ENCODE data around the gene CCDC88A. TPM values are rescaled to one million over a fixed set of nuclear protein-coding genes. Genes with fewer than 3 reads are reported as not detected.

Gene CCDC88A
- total RNA-seq, 1 donor from 2014 or later, result 66.7 TPM

GRCh38 chr2:55351672-55352071, 68.0 kb downstream of the CCDC88A start:
- Histone ChIP-seq H3K27me3 (ENCODE audit: insufficient read depth, low read length) (no peaks in the 10 kb centered on the region), H3K36me3 (ENCODE audit: insufficient read depth, low read length) (peaks cover 15% of the 10 kb centered on the region), H3K79me2 (ENCODE audit: insufficient read depth, low read length) (no peaks in the 10 kb centered on the region), H4K20me1 (ENCODE audit: insufficient read depth, low read length) (no peaks in the 10 kb centered on the region), H3K4me1 (ENCODE audit: insufficient read depth, low read length) (no peaks in the 10 kb centered on the region), H3K9me3 (ENCODE audit: insufficient read depth, low read depth, low read length) (peaks cover 3% of the 10 kb centered on the region), H3K9ac (ENCODE audit: low read length) (no peak overlapping the region), H3K4me3 (ENCODE audit: insufficient read depth, low read depth, low read length) (no peak overlapping the region), H3K4me2 (ENCODE audit: low read length) (no peak overlapping the region), H2AFZ (ENCODE audit: low read depth, low read length) (no peak overlapping the region), H3K27ac (ENCODE audit: low read depth, low read length) (no peak overlapping the region)
- Mint-ChIP-seq H3K4me1 (ENCODE audit: low read depth, unreplicated experiment) (no peaks in the 10 kb centered on the region), H3K9me3 (ENCODE audit: unreplicated experiment) (peaks cover 5% of the 10 kb centered on the region), H3K4me3 (ENCODE audit: unreplicated experiment) (no peak overlapping the region), H3K27me3 (ENCODE audit: low read depth, unreplicated experiment) (no peaks in the 10 kb centered on the region), H3K36me3 (ENCODE audit: low read depth, unreplicated experiment) (peaks cover 15% of the 10 kb centered on the region), H3K27ac (ENCODE audit: unreplicated experiment) (no peak overlapping the region)
- FAIRE-seq (no peak), DNase-seq (ENCODE audit: low read depth) (no peak)
- TF ChIP-seq EZH2 (IDR thresholded peaks at IDR 0.05; ENCODE audit: insufficient read depth, low read length), result no peak
- no peak for TF ChIP-seq CTCF (IDR thresholded peaks at IDR 0.05; ENCODE audit: insufficient read depth, low read depth, low read length)

- Histone ChIP-seq H3K4me1 (ENCODE audit: insufficient read depth, low read length) (no peaks in the 10 kb centered on the region), H3K27ac (ENCODE audit: low read depth, low read length) (no peak overlapping the region), H3K79me2 (ENCODE audit: insufficient read depth, low read length) (no peaks in the 10 kb centered on the region), H3K9me3 (ENCODE audit: insufficient read depth, low read depth, low read length) (no peaks in the 10 kb centered on the region), H3K4me3 (ENCODE audit: insufficient read depth, low read depth, low read length) (no peak overlapping the region), H2AFZ (ENCODE audit: low read depth, low read length) (no peak overlapping the region), H3K27me3 (ENCODE audit: insufficient read depth, low read length) (no peaks in the 10 kb centered on the region), H4K20me1 (ENCODE audit: insufficient read depth, low read length) (no peaks in the 10 kb centered on the region), H3K9ac (ENCODE audit: low read length) (no peak overlapping the region), H3K36me3 (ENCODE audit: insufficient read depth, low read length) (peaks cover 4% of the 10 kb centered on the region), H3K4me2 (ENCODE audit: low read length) (no peak overlapping the region)
- Mint-ChIP-seq H3K9me3 (ENCODE audit: unreplicated experiment) (no peaks in the 10 kb centered on the region), H3K4me3 (ENCODE audit: unreplicated experiment) (no peak overlapping the region), H3K27me3 (ENCODE audit: low read depth, unreplicated experiment) (no peaks in the 10 kb centered on the region), H3K36me3 (ENCODE audit: low read depth, unreplicated experiment) (peaks cover 8% of the 10 kb centered on the region), H3K27ac (ENCODE audit: unreplicated experiment) (no peak overlapping the region), H3K4me1 (ENCODE audit: low read depth, unreplicated experiment) (no peaks in the 10 kb centered on the region)
- TF ChIP-seq CTCF (IDR thresholded peaks at IDR 0.05; ENCODE audit: insufficient read depth, low read depth, low read length), result no peak
- TF ChIP-seq EZH2 (IDR thresholded peaks at IDR 0.05; ENCODE audit: insufficient read depth, low read length), result no peak
- no peak for DNase-seq (ENCODE audit: low read depth)
- FAIRE-seq, result no peak
Observed at GRCh38 chr2:55345064-55345463, 74.6 kb downstream of the CCDC88A start.

GRCh38 chr2:55338268-55338667, 81.4 kb downstream of the CCDC88A start:
- FAIRE-seq (no peak), DNase-seq (ENCODE audit: low read depth) (peak; percentile 10)
- H3K4me1 ChIP-seq (ENCODE audit: insufficient read depth, low read length), result no peaks in the 10 kb centered on the region
- no peaks in the 10 kb centered on the region for H3K79me2 ChIP-seq (ENCODE audit: insufficient read depth, low read length)
- H2AFZ ChIP-seq (ENCODE audit: low read depth, low read length), result no peak overlapping the region
- Mint-ChIP-seq H3K36me3 (ENCODE audit: low read depth, unreplicated experiment) (peaks cover 2% of the 10 kb centered on the region), H3K9me3 (ENCODE audit: unreplicated experiment) (no peaks in the 10 kb centered on the region), H3K4me3 (ENCODE audit: unreplicated experiment) (no peak overlapping the region), H3K27ac (ENCODE audit: unreplicated experiment) (no peak overlapping the region), H3K27me3 (ENCODE audit: low read depth, unreplicated experiment) (no peaks in the 10 kb centered on the region), H3K4me1 (ENCODE audit: low read depth, unreplicated experiment) (peaks cover 3% of the 10 kb centered on the region)
- TF ChIP-seq EZH2 (IDR thresholded peaks at IDR 0.05; ENCODE audit: insufficient read depth, low read length) (no peak), CTCF (IDR thresholded peaks at IDR 0.05; ENCODE audit: insufficient read depth, low read depth, low read length) (no peak)
- H4K20me1 ChIP-seq (ENCODE audit: insufficient read depth, low read length), result no peaks in the 10 kb centered on the region
- no peaks in the 10 kb centered on the region for H3K27me3 ChIP-seq (ENCODE audit: insufficient read depth, low read length)
- no peak overlapping the region for H3K27ac ChIP-seq (ENCODE audit: low read depth, low read length)
- no peak overlapping the region for H3K9ac ChIP-seq (ENCODE audit: low read length)
- H3K4me2 ChIP-seq (ENCODE audit: low read length), result no peak overlapping the region
- H3K4me3 ChIP-seq (ENCODE audit: insufficient read depth, low read depth, low read length), result no peak overlapping the region
- H3K36me3 ChIP-seq (ENCODE audit: insufficient read depth, low read length), result peaks cover 18% of the 10 kb centered on the region
- no peaks in the 10 kb centered on the region for H3K9me3 ChIP-seq (ENCODE audit: insufficient read depth, low read depth, low read length)

Data from astrocyte (in vitro differentiated cells and primary cell).